HG03354 (cell line): Measurements from ENCODE around the gene GAS1.

Experiments used
- ATAC-seq: cut with Tn5 transposase; IDR thresholded peaks from one replicate; pipeline ENCODE4 v1.9.1; 2021; ENCODE audit warnings: mild to moderate bottlenecking; ENCODE audit not compliant: unreplicated experiment, poor library complexity, severe bottlenecking

The GAS1 gene

GRCh38 chr9:86966852-86967511 lies 19.7 kb upstream of the GAS1 start:
- ATAC-seq, result no peak

- no peak for ATAC-seq
Measured at GRCh38 chr9:86965636-86966395, 18.5 kb upstream of the GAS1 start.

GRCh38 chr9:86962692-86963091 lies 15.4 kb upstream of the GAS1 start:
- ATAC-seq, result no peak

GRCh38 chr9:86960938-86961337 lies 13.6 kb upstream of the GAS1 start:
- no peak for ATAC-seq

GRCh38 chr9:86958203-86958602 lies 10.9 kb upstream of the GAS1 start:
- no peak for ATAC-seq

- ATAC-seq, result no peak
Measured at GRCh38 chr9:86955561-86955960, 8.3 kb upstream of the GAS1 start.

GRCh38 chr9:86955042-86955441 lies 7.7 kb upstream of the GAS1 start:
- no peak for ATAC-seq

GRCh38 chr9:86953181-86953580 lies 5.9 kb upstream of the GAS1 start:
- no peak for ATAC-seq

GRCh38 chr9:86948074-86948929 lies 996 bp upstream of the GAS1 start:
- peak; percentile 76 for ATAC-seq

GRCh38 chr9:86946201-86947145 lies 833 bp downstream of the GAS1 start:
- ATAC-seq, result peak; percentile 39

GRCh38 chr9:86945728-86946200 lies 1.5 kb downstream of the GAS1 start:
- no peak for ATAC-seq

GRCh38 chr9:86944796-86945727 lies 2.2 kb downstream of the GAS1 start:
- ATAC-seq, result no peak

GRCh38 chr9:86943201-86944113 lies 3.8 kb downstream of the GAS1 start:
- no peak for ATAC-seq

- no peak for ATAC-seq
Measured at GRCh38 chr9:86942281-86943200, 4.8 kb downstream of the GAS1 start.

GRCh38 chr9:86941197-86941596 lies 6.1 kb downstream of the GAS1 start:
- ATAC-seq, result no peak

- no peak for ATAC-seq
Measured at GRCh38 chr9:86940774-86941173, 6.5 kb downstream of the GAS1 start.
